SK-N-SH (cell line): ENCODE data around the gene IL16. TPM values are rescaled to one million over a fixed set of nuclear protein-coding genes. Genes with fewer than 3 reads are reported as not detected.

ENCODE experiments used
- CTCF ChIA-PET: fragments of 300-600, 350-600 bp; formaldehyde crosslinking; extraction: SDS; loops from one replicate; lab custom pipeline; 2021; lab: Yijun Ruan, JAX
- POLR2A ChIA-PET: fragments of 350-600 bp; sonication (Branson Sonifier 250); formaldehyde crosslinking; extraction: SDS; loops from one replicate; lab custom pipeline; 2020; ENCODE audit warnings: antibody characterized with exemption, inconsistent platforms; lab: Yijun Ruan, JAX
- DNase-seq: peaks from one replicate; pipeline ENCODE4 v3.0.0; 2012
- H2AFZ ChIP-seq: fragments of 200-600 bp; sonication (generic); 2 replicates; pipeline ENCODE4 v1.8.1; 2016; ENCODE audit warnings: antibody characterized with exemption, mild to moderate bottlenecking, low read depth
- H3F3A ChIP-seq: fragments of 200-600 bp; sonication (generic); replicated peaks from 2 replicates; pipeline ENCODE3; 2016; ENCODE audit warnings: antibody characterized with exemption, mild to moderate bottlenecking; ENCODE audit not compliant: insufficient read depth
- H3K27ac ChIP-seq, 2 experiments: fragments of 200-500 bp in 1 of 2; fragments of 200-600 bp in 1 of 2; sonication (Bioruptor generic) in 1 of 2; sonication (generic), shearing (Covaris generic) in 1 of 2; 2 replicates each; pipeline versions ENCODE4 v1.5.1 to v1.6.1; 2014 to 2016; ENCODE audit warnings: low read depth in 2 of 2, inconsistent platforms in 1 of 2, low read length in 1 of 2, mild to moderate bottlenecking in 1 of 2, mixed read lengths in 1 of 2
- H3K27me3 ChIP-seq: fragments of 200-600 bp; sonication (generic), shearing (Covaris generic); 2 replicates; pipeline ENCODE4 v1.6.1; 2016; ENCODE audit warnings: mixed run types; ENCODE audit not compliant: insufficient read depth
- H3K36me3 ChIP-seq, 2 experiments: fragments of 200-500 bp in 1 of 2; fragments of 200-600 bp in 1 of 2; sonication (Bioruptor generic) in 1 of 2; sonication (generic) in 1 of 2; replicated peaks in 1 of 2; 2 replicates each; pipeline versions ENCODE3 to v1.5.1; 2014 to 2016; ENCODE audit warnings: low read length in 1 of 2, mild to moderate bottlenecking in 1 of 2; ENCODE audit not compliant: insufficient read depth in 2 of 2, control insufficient read depth in 1 of 2
- H3K4me1 ChIP-seq, 2 experiments: fragments of 200-500 bp in 1 of 2; fragments of 200-600 bp in 1 of 2; sonication (Bioruptor generic) in 1 of 2; sonication (generic), shearing (Covaris generic) in 1 of 2; 2 replicates each; pipeline versions ENCODE4 v1.5.1 to v1.6.1; 2014 to 2016; ENCODE audit warnings: low read depth in 1 of 2, low read length in 1 of 2, mixed run types in 1 of 2; ENCODE audit not compliant: insufficient read depth in 2 of 2, control insufficient read depth in 1 of 2
- H3K4me2 ChIP-seq: fragments of 200-600 bp; sonication (generic), shearing (Covaris generic); 2 replicates; pipeline ENCODE4 v1.6.1; 2017; ENCODE audit warnings: mixed run types
- H3K4me3 ChIP-seq, 2 experiments: fragments of 200-500 bp in 1 of 2; fragments of 200-600 bp in 1 of 2; sonication (Bioruptor generic) in 1 of 2; sonication (generic), shearing (Covaris generic) in 1 of 2; 2 replicates each; pipeline versions ENCODE4 v1.5.1 to v1.8.1; 2014 to 2016; ENCODE audit warnings: low read depth in 2 of 2, inconsistent platforms in 1 of 2, low read length in 1 of 2, mild to moderate bottlenecking in 1 of 2, mixed read lengths in 1 of 2, moderate library complexity in 1 of 2
- H3K79me2 ChIP-seq: fragments of 200-600 bp; sonication (generic); 2 replicates; pipeline ENCODE4 v1.8.1; 2017; ENCODE audit warnings: mild to moderate bottlenecking; ENCODE audit not compliant: insufficient read depth
- H3K9ac ChIP-seq: fragments of 200-600 bp; sonication (generic); 2 replicates; pipeline ENCODE4 v1.6.1; 2017; ENCODE audit warnings: mixed run types
- H3K9me2 ChIP-seq: fragments of 200-600 bp; sonication (generic); 2 replicates; pipeline ENCODE4 v1.6.1; 2017; ENCODE audit warnings: mixed run types
- H3K9me3 ChIP-seq: fragments of 200-600 bp; sonication (generic); 2 replicates; pipeline ENCODE4 v1.6.1; 2017; ENCODE audit warnings: mixed run types, mild to moderate bottlenecking, moderate library complexity
- H4K20me1 ChIP-seq: fragments of 200-600 bp; sonication (generic); 2 replicates; pipeline ENCODE4 v1.6.1; 2017; ENCODE audit warnings: mild to moderate bottlenecking, mixed run types; ENCODE audit not compliant: insufficient read depth
- CTCF ChIP-seq: fragments of 200-600 bp; sonication (generic); IDR thresholded peaks from 2 replicates; pipeline ENCODE4 v1.6.1; 2017; ENCODE audit warnings: antibody characterized with exemption, mild to moderate bottlenecking, moderate library complexity
- ELF1 ChIP-seq: IDR thresholded peaks from 2 replicates; pipeline ENCODE4 v1.4.0; 2012
- EP300 ChIP-seq, 2 experiments: IDR thresholded peaks; 2 replicates each; pipeline versions ENCODE4 v1.4.0 to v1.6.1; 2012; ENCODE audit warnings: borderline replicate concordance in 1 of 2, low read depth in 1 of 2, low read length in 1 of 2
- EZH2phosphoT487 ChIP-seq: fragments of 200-600 bp; sonication (generic); IDR thresholded peaks from 2 replicates; pipeline ENCODE4 v1.6.1; 2017; ENCODE audit warnings: low read depth, mixed run types, mild to moderate bottlenecking, antibody characterized with exemption, moderate library complexity, borderline replicate concordance
- FOSL2 ChIP-seq: IDR thresholded peaks from 2 replicates; pipeline ENCODE4 v1.4.0; 2012; ENCODE audit warnings: low read depth, mild to moderate bottlenecking, moderate library complexity, borderline replicate concordance
- FOXM1 ChIP-seq: IDR thresholded peaks from 2 replicates; pipeline ENCODE4 v1.4.0; 2012; ENCODE audit warnings: low read depth, mild to moderate bottlenecking
- JUND ChIP-seq: IDR thresholded peaks from 2 replicates; pipeline ENCODE4 v1.4.0; 2012
- MEF2A ChIP-seq: IDR thresholded peaks from 2 replicates; pipeline ENCODE4 v1.4.0; 2012; ENCODE audit warnings: low read depth, borderline replicate concordance
- MXI1 ChIP-seq: IDR thresholded peaks from 2 replicates; pipeline ENCODE4 v1.6.1; 2012; ENCODE audit warnings: mild to moderate bottlenecking, low read depth, low read length, improper control_type of control experiment
- NFIC ChIP-seq: IDR thresholded peaks from 2 replicates; pipeline ENCODE4 v1.4.0; 2012; ENCODE audit warnings: borderline replicate concordance
- POLR2AphosphoS5 ChIP-seq: IDR thresholded peaks from 2 replicates; pipeline ENCODE4 v1.6.1; 2012; ENCODE audit warnings: low read depth, low read length
- RCOR1 ChIP-seq: fragments of 150-350 bp; IDR thresholded peaks from 2 replicates; pipeline ENCODE4 v1.6.1; 2017; ENCODE audit warnings: antibody characterized with exemption, low read length
- RFX5 ChIP-seq: IDR thresholded peaks from 2 replicates; pipeline ENCODE4 v1.6.1; 2012; ENCODE audit warnings: mild to moderate bottlenecking, improper control_type of control experiment, low read length
- SIN3A ChIP-seq: IDR thresholded peaks from 2 replicates; pipeline ENCODE4 v1.6.1; 2012; ENCODE audit warnings: low read depth, mild to moderate bottlenecking, low read length, moderate library complexity, borderline replicate concordance
- SMC3 ChIP-seq: IDR thresholded peaks from 2 replicates; pipeline ENCODE4 v1.6.1; 2012; ENCODE audit warnings: low read depth, low read length, improper control_type of control experiment
- TAF1 ChIP-seq: IDR thresholded peaks from 2 replicates; pipeline ENCODE4 v1.6.1; 2012; ENCODE audit warnings: low read depth, mild to moderate bottlenecking, low read length, moderate library complexity, borderline replicate concordance
- TCF12 ChIP-seq: IDR thresholded peaks from 2 replicates; pipeline ENCODE4 v1.4.0; 2012
- TEAD4 ChIP-seq: IDR thresholded peaks from 2 replicates; pipeline ENCODE4 v1.4.0; 2012; ENCODE audit warnings: mild to moderate bottlenecking, borderline replicate concordance; ENCODE audit not compliant: insufficient read depth
- USF1 ChIP-seq: IDR thresholded peaks from 2 replicates; pipeline ENCODE4 v1.4.0; 2012; ENCODE audit warnings: low read depth, borderline replicate concordance
- ZBTB33 ChIP-seq: IDR thresholded peaks from 2 replicates; pipeline ENCODE4 v1.4.0; 2012; ENCODE audit warnings: low read depth, borderline replicate concordance
- WGBS: methylation state at CpG from one replicate; pipeline ENCODE4 v1.1.6; 2017; ENCODE audit warnings: low lambda C conversion rate; 5-methylcytosine and 5-hydroxymethylcytosine counted together
- polyA plus RNA-seq, 3 experiments: library from polyadenylated mRNA; depleted of rRNA; stranded (reverse); fragments of >200 nt; gene quantifications; 2 replicates each; pipeline ENCODE4 v1.2.3, GENCODE V29; 2012
- TF ChIP-seq, protein P1 (sequence below): fragments of 150-350 bp; IDR thresholded peaks from 2 replicates; pipeline ENCODE4 v1.6.1; 2017; ENCODE audit warnings: antibody characterized with exemption, low read length, low read depth, borderline replicate concordance
- TF ChIP-seq, protein P2 (sequence below): IDR thresholded peaks from 2 replicates; pipeline ENCODE4 v1.4.0; 2012; ENCODE audit warnings: low read depth

The IL16 gene
- polyA plus RNA-seq, 1 of the 3 experiments (the other 2 are of a cell fraction): not detected

- H3K27me3 ChIP-seq: no peaks in the 10 kb centered on the region; the same call in 1 of the 2 replicates
- H3K4me3 ChIP-seq: no peak overlapping the region
- no peaks in the 10 kb centered on the region for H3K9me2 ChIP-seq
- no peak overlapping the region for H3K9ac ChIP-seq
- H3F3A ChIP-seq: peaks cover 12% of the 10 kb centered on the region
- WGBS: 44% methylated on average over 4 of the region's 4 CpGs
- no peak for DNase-seq
- no peaks in the 10 kb centered on the region for H3K36me3 ChIP-seq
- no peaks in the 10 kb centered on the region for H3K9me3 ChIP-seq
- H3K79me2 ChIP-seq: no peaks in the 10 kb centered on the region
- H3K4me1 ChIP-seq: peaks cover 0 to 12% of the 10 kb centered on the region in 2 experiments; a peak in 2 of 4 replicates
- CTCF ChIA-PET: interaction anchor here (0.6 to 1.3 kb wide), 3 partner anchors 24 to 74 kb away, joined by 3 to 4 read pairs (median 4); no protein-coding TSS in a partner anchor
- no peak overlapping the region for H2AFZ ChIP-seq
- TF ChIP-seq ELF1 (no peak), CTCF (no peak), FOXM1 (no peak), USF1 (no peak), MXI1 (no peak), EP300 (IDR thresholded peaks at IDR 0.05; ENCODE audit: borderline replicate concordance in 1 of 2, low read depth in 1 of 2, low read length in 1 of 2) (no peak), RFX5 (no peak), TCF12 (no peak), EZH2phosphoT487 (no peak), NFIC (no peak), FOSL2 (no peak), TEAD4 (no peak)
- TF ChIP-seq, protein P1, sequence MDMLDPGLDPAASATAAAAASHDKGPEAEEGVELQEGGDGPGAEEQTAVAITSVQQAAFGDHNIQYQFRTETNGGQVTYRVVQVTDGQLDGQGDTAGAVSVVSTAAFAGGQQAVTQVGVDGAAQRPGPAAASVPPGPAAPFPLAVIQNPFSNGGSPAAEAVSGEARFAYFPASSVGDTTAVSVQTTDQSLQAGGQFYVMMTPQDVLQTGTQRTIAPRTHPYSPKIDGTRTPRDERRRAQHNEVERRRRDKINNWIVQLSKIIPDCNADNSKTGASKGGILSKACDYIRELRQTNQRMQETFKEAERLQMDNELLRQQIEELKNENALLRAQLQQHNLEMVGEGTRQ: no peak
- H3K27ac ChIP-seq: no peak overlapping the region
- H3K4me2 ChIP-seq: no peak overlapping the region
- 0 out of 2 replicates have a peak, but pooled peaks cover 9% of the 10 kb centered on the region for H4K20me1 ChIP-seq
- POLR2A ChIA-PET: no interaction called here
Observed at GRCh38 chr15:81339851-81340250, 143.2 kb downstream of the IL16 start.

- Histone ChIP-seq H4K20me1 (0 out of 2 replicates have a peak, but pooled peaks cover 9% of the 10 kb centered on the region), H3K4me3 (no peak overlapping the region), H3F3A (peaks cover 12% of the 10 kb centered on the region), H3K9me2 (no peaks in the 10 kb centered on the region), H3K4me2 (no peak overlapping the region), H3K27ac (no peak overlapping the region), H3K9ac (no peak overlapping the region), H2AFZ (no peak overlapping the region), H3K27me3 (no peaks in the 10 kb centered on the region; the same call in 1 of the 2 replicates), H3K9me3 (no peaks in the 10 kb centered on the region), H3K4me1 (peaks cover 0 to 12% of the 10 kb centered on the region in 2 experiments; a peak in 2 of 4 replicates), H3K36me3 (no peaks in the 10 kb centered on the region), H3K79me2 (no peaks in the 10 kb centered on the region)
- WGBS: 40% methylated on average over 4 of the region's 4 CpGs
- ChIA-PET POLR2A (no interaction called here), CTCF (interaction anchor here (1.5 to 4.7 kb wide), 3 partner anchors 11 to 75 kb away, joined by 3 to 28 read pairs (median 7); no protein-coding TSS in a partner anchor)
- no peak for TF ChIP-seq FOSL2
- no peak for TF ChIP-seq TCF12
- no peak for TF ChIP-seq TEAD4
- TF ChIP-seq SMC3: no peak
- TF ChIP-seq TAF1: no peak
- no peak for TF ChIP-seq ZBTB33
- no peak for TF ChIP-seq RFX5
- no peak for TF ChIP-seq JUND
- TF ChIP-seq NFIC: no peak
- TF ChIP-seq SIN3A: no peak
- TF ChIP-seq, protein P2, sequence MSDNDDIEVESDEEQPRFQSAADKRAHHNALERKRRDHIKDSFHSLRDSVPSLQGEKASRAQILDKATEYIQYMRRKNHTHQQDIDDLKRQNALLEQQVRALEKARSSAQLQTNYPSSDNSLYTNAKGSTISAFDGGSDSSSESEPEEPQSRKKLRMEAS: no peak
- no peak for TF ChIP-seq MEF2A
- TF ChIP-seq POLR2AphosphoS5: no peak
- TF ChIP-seq RCOR1: no peak
- DNase-seq: no peak
Observed at GRCh38 chr15:81341351-81341750, 144.7 kb downstream of the IL16 start.
